GM23338 (cell line): ENCODE results near the gene LILRB1. TPM values are rescaled to one million over a fixed set of nuclear protein-coding genes. Genes with fewer than 3 reads are reported as not detected.

Source experiments
- ATAC-seq: fragments of 200-7000 bp; cut with Tn5 transposase; 3 replicates; pipeline ENCODE4 v1.9.1; 2020
- DNase-seq: peaks from one replicate; pipeline ENCODE4 v3.0.0-alpha.2; 2015; ENCODE audit warnings: low spot score
- H2AFZ ChIP-seq: fragments of 200-600 bp; sonication (generic); 2 replicates; pipeline ENCODE4 v1.8.0; 2016; ENCODE audit warnings: antibody characterized with exemption, mild to moderate bottlenecking, moderate library complexity
- H3F3A ChIP-seq: fragments of 200-600 bp; sonication (generic); replicated peaks from 2 replicates; pipeline ENCODE4 v1.8.0; 2017; ENCODE audit warnings: antibody characterized with exemption, mixed run types, low read depth
- H3K27ac ChIP-seq: fragments of 200-600 bp; sonication (generic); 2 replicates; pipeline ENCODE4 v1.6.1; 2016; ENCODE audit warnings: low read depth
- H3K27me3 ChIP-seq: fragments of 200-600 bp; sonication (generic); 2 replicates; pipeline ENCODE4 v1.8.0; 2016; ENCODE audit warnings: mild to moderate bottlenecking, mixed run types, moderate library complexity; ENCODE audit not compliant: insufficient read depth
- H3K36me3 ChIP-seq: fragments of 200-600 bp; sonication (generic); 2 replicates; pipeline ENCODE4 v1.8.0; 2016; ENCODE audit warnings: mild to moderate bottlenecking; ENCODE audit not compliant: insufficient read depth
- H3K4me1 ChIP-seq: fragments of 200-600 bp; sonication (generic); 2 replicates; pipeline ENCODE4 v1.8.0; 2016; ENCODE audit warnings: mild to moderate bottlenecking, moderate library complexity; ENCODE audit not compliant: insufficient read depth
- H3K4me2 ChIP-seq: fragments of 200-600 bp; sonication (generic); 2 replicates; pipeline ENCODE4 v1.7.1; 2017; ENCODE audit warnings: mixed run types
- H3K4me3 ChIP-seq: fragments of 200-600 bp; sonication (generic); 2 replicates; pipeline ENCODE4 v1.6.1; 2016; ENCODE audit warnings: mixed run types
- H3K79me2 ChIP-seq: fragments of 200-600 bp; sonication (generic); replicated peaks from 2 replicates; pipeline ENCODE4 v1.8.0; 2017; ENCODE audit warnings: mild to moderate bottlenecking; ENCODE audit not compliant: insufficient read depth
- H3K9me2 ChIP-seq: fragments of 200-600 bp; sonication (generic); 2 replicates; pipeline ENCODE4 v1.8.0; 2017; ENCODE audit not compliant: insufficient read depth
- H4K20me1 ChIP-seq: fragments of 200-600 bp; sonication (generic); replicated peaks from 2 replicates; pipeline ENCODE4 v1.8.0; 2017; ENCODE audit warnings: mild to moderate bottlenecking; ENCODE audit not compliant: insufficient read depth
- H3K27ac Mint-ChIP-seq: 2 replicates; pipeline ENCODE4 v1.8.0; 2020; ENCODE audit warnings: inconsistent platforms, mild to moderate bottlenecking, moderate library complexity, mixed read lengths
- H3K27me3 Mint-ChIP-seq: 3 replicates; pipeline ENCODE4 v1.8.0; 2022; ENCODE audit warnings: low read depth, mild to moderate bottlenecking, moderate library complexity, mixed read lengths, inconsistent platforms; ENCODE audit not compliant: insufficient read depth, poor library complexity
- H3K36me3 Mint-ChIP-seq: 3 replicates; pipeline ENCODE4 v1.8.0; 2021; ENCODE audit warnings: low read depth, mild to moderate bottlenecking, inconsistent platforms, moderate library complexity, mixed read lengths
- H3K4me1 Mint-ChIP-seq: 3 replicates; pipeline ENCODE4 v1.8.0; 2020; ENCODE audit warnings: mild to moderate bottlenecking, inconsistent platforms, mixed read lengths
- H3K4me3 Mint-ChIP-seq: 3 replicates; pipeline ENCODE4 v1.8.0; 2021; ENCODE audit warnings: moderate library complexity, mild to moderate bottlenecking, inconsistent platforms, mixed read lengths
- H3K9me3 Mint-ChIP-seq: 3 replicates; pipeline ENCODE4 v1.8.0; 2020; ENCODE audit warnings: moderate library complexity, mild to moderate bottlenecking, inconsistent platforms, mixed read lengths
- CREB1 ChIP-seq: fragments of 250-450 bp; sonication (Bioruptor Pico); IDR thresholded peaks from 2 replicates; pipeline ENCODE4 v1.5.0; 2020; ENCODE audit warnings: low read depth, mild to moderate bottlenecking, moderate library complexity
- CTCF ChIP-seq, 2 experiments: fragments of 200-600 bp in 1 of 2; sonication (generic) in 1 of 2; conservative IDR thresholded peaks; 2 replicates each; pipeline versions ENCODE4 v1.5.1 to v1.6.1; 2016 to 2017; ENCODE audit warnings: antibody characterized with exemption in 2 of 2, low read depth in 2 of 2, mild to moderate bottlenecking in 2 of 2, moderate library complexity in 1 of 2
- EZH2 ChIP-seq: fragments of 200-600 bp; sonication (generic); IDR thresholded peaks from one replicate; pipeline ENCODE4 v1.8.0; 2017; ENCODE audit warnings: antibody characterized with exemption, mild to moderate bottlenecking, low read depth; ENCODE audit not compliant: unreplicated experiment
- EZH2phosphoT487 ChIP-seq: fragments of 200-600 bp; sonication (generic); IDR thresholded peaks from one replicate; pipeline ENCODE4 v1.8.1; 2018; ENCODE audit warnings: antibody characterized with exemption; ENCODE audit not compliant: unreplicated experiment
- JUNB ChIP-seq: IDR thresholded peaks from one replicate; pipeline ENCODE4 v1.6.1; 2016; ENCODE audit warnings: antibody characterized with exemption; ENCODE audit not compliant: unreplicated experiment
- NANOG ChIP-seq: IDR thresholded peaks from 2 replicates; pipeline ENCODE4 v1.6.1; 2016; ENCODE audit warnings: antibody characterized with exemption, borderline replicate concordance
- POLR2AphosphoS5 ChIP-seq: IDR thresholded peaks from 2 replicates; pipeline ENCODE4 v1.6.1; 2016; ENCODE audit warnings: antibody characterized with exemption, low read depth
- STAT1 ChIP-seq: IDR thresholded peaks from one replicate; pipeline ENCODE4 v1.6.1; 2016; ENCODE audit warnings: antibody characterized with exemption; ENCODE audit not compliant: unreplicated experiment
- ZNF114 ChIP-seq: fragments of 250-450 bp; sonication (Bioruptor Pico); IDR thresholded peaks from 2 replicates; pipeline ENCODE4 v1.5.0; 2020; ENCODE audit warnings: mild to moderate bottlenecking, moderate library complexity
- ZNF331 ChIP-seq: fragments of 250-450 bp; sonication (Bioruptor Pico); IDR thresholded peaks from 2 replicates; pipeline ENCODE4 v1.5.0; 2020; ENCODE audit warnings: low read depth, mild to moderate bottlenecking, moderate library complexity
- ZNF462 ChIP-seq: fragments of 250-450 bp; sonication (Bioruptor Pico); IDR thresholded peaks from 2 replicates; pipeline ENCODE4 v1.5.0; 2020; ENCODE audit warnings: mild to moderate bottlenecking, moderate library complexity
- polyA plus RNA-seq: library from polyadenylated mRNA; unstranded; fragments of >200 nt; fragmentation: Nextera tagmentation; extraction: Ambion mirVana; gene quantifications from 2 replicates; pipeline ENCODE4 v1.2.1, GENCODE V29; 2016
- total RNA-seq: library from RNA; depleted of rRNA; stranded (reverse); fragments of >200 nt; shearing (Covaris generic); gene quantifications from 2 replicates; pipeline ENCODE4 v1.2.3, GENCODE V29; 2014
- TF ChIP-seq, protein P1 (sequence below): IDR thresholded peaks from one replicate; pipeline ENCODE4 v1.6.1; 2018; ENCODE audit warnings: antibody characterized with exemption; ENCODE audit not compliant: unreplicated experiment
- TF ChIP-seq, protein P2 (sequence below): IDR thresholded peaks from 2 replicates; pipeline ENCODE4 v1.6.1; 2016; ENCODE audit warnings: antibody characterized with exemption

The LILRB1 gene
- total and polyA plus RNA-seq, 2 experiments from 2014 or later, result 0.14 TPM; not detected in 1

- Mint-ChIP-seq H3K4me3 (no peak overlapping the region), H3K36me3 (peaks cover 47% of the 10 kb centered on the region), H3K27ac (no peak overlapping the region), H3K9me3 (peaks cover 97% of the 10 kb centered on the region), H3K4me1 (no peaks in the 10 kb centered on the region), H3K27me3 (peaks cover 12% of the 10 kb centered on the region)
- Histone ChIP-seq H3K4me3 (no peak overlapping the region), H3K27ac (no peak overlapping the region), H3K36me3 (no peaks in the 10 kb centered on the region), H3F3A (no peaks in the 10 kb centered on the region), H3K4me1 (no peaks in the 10 kb centered on the region), H4K20me1 (no peaks in the 10 kb centered on the region), H3K27me3 (no peaks in the 10 kb centered on the region), H3K9me2 (no peaks in the 10 kb centered on the region), H3K4me2 (no peak overlapping the region), H3K79me2 (no peaks in the 10 kb centered on the region), H2AFZ (no peak overlapping the region)
- TF ChIP-seq NANOG (no peak), POLR2AphosphoS5 (no peak), EZH2 (no peak), JUNB (no peak), ZNF462 (CRISPR knock-in tag) (no peak), CTCF (conservative IDR thresholded peaks at IDR 0.05; ENCODE audit: low read depth in 2 of 2) (no peak), ZNF114 (CRISPR knock-in tag) (no peak), CREB1 (CRISPR knock-in tag) (no peak), EZH2phosphoT487 (no peak), STAT1 (no peak), ZNF331 (CRISPR knock-in tag) (no peak)
- TF ChIP-seq, protein P1, sequence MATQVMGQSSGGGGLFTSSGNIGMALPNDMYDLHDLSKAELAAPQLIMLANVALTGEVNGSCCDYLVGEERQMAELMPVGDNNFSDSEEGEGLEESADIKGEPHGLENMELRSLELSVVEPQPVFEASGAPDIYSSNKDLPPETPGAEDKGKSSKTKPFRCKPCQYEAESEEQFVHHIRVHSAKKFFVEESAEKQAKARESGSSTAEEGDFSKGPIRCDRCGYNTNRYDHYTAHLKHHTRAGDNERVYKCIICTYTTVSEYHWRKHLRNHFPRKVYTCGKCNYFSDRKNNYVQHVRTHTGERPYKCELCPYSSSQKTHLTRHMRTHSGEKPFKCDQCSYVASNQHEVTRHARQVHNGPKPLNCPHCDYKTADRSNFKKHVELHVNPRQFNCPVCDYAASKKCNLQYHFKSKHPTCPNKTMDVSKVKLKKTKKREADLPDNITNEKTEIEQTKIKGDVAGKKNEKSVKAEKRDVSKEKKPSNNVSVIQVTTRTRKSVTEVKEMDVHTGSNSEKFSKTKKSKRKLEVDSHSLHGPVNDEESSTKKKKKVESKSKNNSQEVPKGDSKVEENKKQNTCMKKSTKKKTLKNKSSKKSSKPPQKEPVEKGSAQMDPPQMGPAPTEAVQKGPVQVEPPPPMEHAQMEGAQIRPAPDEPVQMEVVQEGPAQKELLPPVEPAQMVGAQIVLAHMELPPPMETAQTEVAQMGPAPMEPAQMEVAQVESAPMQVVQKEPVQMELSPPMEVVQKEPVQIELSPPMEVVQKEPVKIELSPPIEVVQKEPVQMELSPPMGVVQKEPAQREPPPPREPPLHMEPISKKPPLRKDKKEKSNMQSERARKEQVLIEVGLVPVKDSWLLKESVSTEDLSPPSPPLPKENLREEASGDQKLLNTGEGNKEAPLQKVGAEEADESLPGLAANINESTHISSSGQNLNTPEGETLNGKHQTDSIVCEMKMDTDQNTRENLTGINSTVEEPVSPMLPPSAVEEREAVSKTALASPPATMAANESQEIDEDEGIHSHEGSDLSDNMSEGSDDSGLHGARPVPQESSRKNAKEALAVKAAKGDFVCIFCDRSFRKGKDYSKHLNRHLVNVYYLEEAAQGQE, result no peak
- TF ChIP-seq, protein P2, sequence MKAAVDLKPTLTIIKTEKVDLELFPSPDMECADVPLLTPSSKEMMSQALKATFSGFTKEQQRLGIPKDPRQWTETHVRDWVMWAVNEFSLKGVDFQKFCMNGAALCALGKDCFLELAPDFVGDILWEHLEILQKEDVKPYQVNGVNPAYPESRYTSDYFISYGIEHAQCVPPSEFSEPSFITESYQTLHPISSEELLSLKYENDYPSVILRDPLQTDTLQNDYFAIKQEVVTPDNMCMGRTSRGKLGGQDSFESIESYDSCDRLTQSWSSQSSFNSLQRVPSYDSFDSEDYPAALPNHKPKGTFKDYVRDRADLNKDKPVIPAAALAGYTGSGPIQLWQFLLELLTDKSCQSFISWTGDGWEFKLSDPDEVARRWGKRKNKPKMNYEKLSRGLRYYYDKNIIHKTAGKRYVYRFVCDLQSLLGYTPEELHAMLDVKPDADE, result no peak
- ATAC-seq, result no peak
- DNase-seq, result no peak
Observed at GRCh38 chr19:54661846-54662481, 31.7 kb downstream of the LILRB1 start.
